Activated effector memory CD4-positive, alpha-beta T cell treated with Interleukin-2 at 50 U/mL for 16 hours (primary cell): ENCODE results near the gene SPTB.
"Not testable (repeated sequence)": the region's sequence is repeated elsewhere in the genome, so short reads cannot be mapped to it uniquely, and the experiment has no call there.

Experiments used
- DNase-seq: peaks from one replicate; pipeline ENCODE4 v3.0.0-alpha.2; 2020

Gene SPTB

GRCh38 chr14:64879635-64880220, at the start of gene SPTB:
Gene SPTB, minus strand, starts transcription at chr14:64879907. Its CDS starts 56,813 bp downstream, at chr14:64823094.
- peak; percentile 43 for DNase-seq

DNA sequence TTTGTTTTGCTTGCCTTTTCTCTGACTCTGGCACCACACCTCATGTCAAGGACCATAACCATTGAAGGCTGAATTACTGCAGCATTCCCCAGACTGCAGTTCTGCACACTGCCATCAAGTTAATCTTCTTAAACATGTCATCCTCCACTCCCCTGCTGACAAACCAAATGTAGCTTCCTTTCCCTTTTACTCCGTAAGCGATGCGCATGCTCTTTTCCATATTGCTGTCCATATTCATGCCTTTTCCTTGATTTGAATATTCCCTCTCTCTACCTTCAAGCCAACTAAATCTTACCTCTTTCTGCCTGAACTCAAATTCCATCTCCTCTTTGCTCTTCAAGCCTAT, 49.3 kb upstream of the SPTB start:
- no peak for DNase-seq

DNA sequence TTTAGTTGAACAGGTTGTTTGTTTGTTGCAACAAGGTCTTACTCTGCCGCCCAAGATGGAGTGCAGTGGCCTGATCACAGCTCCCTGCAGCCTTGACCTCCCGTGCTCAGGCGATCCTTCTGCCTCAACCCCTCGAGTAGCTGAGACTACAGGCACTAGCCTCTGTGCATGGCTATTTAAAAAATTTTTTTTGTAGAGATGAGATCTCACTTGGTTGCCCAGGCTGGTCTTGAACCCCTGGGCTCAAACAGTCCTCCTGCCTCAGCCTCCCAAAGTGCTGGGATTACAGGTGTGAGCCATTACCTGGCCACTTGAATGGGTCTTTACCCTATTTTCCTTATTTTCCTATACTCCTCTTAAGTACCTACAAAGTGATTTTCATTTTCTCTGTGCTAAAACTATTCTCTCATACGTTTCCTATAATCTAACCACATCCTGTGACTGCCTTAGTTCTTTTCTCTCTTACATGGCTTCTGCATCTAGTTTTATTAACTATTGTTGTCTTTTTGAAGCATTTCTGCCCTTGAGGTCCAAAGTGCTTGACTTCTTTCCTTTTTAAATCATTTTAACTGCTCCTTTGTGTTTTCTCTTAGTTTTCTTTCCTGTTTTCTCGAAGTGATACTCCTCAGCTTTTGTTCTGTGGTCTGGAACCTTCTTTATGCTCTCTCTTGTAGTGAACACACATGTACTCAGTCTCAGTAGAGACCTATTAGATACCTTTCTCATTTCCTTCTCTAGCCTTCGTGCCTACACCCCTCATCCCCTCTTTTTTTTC, 48.7 kb upstream of the SPTB start:
- no peak for DNase-seq

GRCh38 chr14:64927031-64927430, 47.3 kb upstream of the SPTB start:
- DNase-seq: no peak

DNA sequence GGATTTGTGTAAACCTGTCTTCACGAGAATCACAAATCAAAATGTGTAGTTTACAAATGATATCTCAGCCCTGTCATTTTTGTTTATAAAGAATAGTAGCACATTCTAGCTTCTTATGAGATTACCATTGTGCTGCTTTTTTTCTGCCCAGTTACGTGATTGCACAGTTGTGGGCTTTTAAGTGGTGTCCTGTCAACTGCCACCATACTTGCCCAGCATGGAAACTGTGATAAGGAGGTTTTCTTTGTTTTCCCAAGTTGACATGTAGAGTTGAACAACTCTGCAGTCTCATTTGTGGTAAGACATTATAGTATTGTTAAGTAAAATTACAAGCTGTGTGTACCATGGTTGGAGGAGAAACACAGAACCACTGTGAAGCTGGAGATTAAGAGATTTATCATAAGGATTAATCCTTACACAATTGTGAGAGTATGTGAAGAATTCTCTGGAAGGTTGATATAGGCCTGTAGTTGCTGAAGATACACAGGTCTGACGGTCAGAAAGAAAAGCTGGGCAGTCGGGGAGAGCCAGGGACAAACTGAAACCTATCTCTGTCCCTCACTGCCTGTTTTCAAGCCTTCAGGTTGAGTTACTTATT, 46.8 kb upstream of the SPTB start:
- no peak for DNase-seq

GRCh38 chr14:64923015-64923414, 43.3 kb upstream of the SPTB start:
- no peak for DNase-seq

DNA sequence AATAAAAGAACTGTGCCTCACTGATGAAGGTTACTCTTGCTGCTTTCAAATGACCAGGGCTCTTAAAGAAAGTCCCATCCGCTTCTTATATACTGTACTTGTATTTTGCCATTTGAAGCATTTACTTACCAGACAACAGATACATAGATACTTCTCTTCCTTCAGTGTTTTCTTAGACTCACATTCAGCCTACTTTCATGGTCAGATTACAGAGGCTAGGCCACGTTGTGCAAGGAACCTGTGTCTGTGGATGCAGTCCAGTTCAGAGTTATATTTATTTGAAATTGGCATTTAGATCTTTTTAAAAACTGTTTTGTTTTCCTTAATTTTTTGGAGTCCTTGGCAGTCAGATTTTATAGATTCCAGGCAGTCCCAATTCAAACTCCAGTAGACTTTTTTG, 40.8 kb upstream of the SPTB start:
- DNase-seq: no peak

GRCh38 chr14:64919618-64920017, 39.9 kb upstream of the SPTB start:
- no peak for DNase-seq

- DNase-seq: no peak
These were observed 39.5 kb upstream of the SPTB start for GRCh38 chr14:64919215-64919614.

DNA sequence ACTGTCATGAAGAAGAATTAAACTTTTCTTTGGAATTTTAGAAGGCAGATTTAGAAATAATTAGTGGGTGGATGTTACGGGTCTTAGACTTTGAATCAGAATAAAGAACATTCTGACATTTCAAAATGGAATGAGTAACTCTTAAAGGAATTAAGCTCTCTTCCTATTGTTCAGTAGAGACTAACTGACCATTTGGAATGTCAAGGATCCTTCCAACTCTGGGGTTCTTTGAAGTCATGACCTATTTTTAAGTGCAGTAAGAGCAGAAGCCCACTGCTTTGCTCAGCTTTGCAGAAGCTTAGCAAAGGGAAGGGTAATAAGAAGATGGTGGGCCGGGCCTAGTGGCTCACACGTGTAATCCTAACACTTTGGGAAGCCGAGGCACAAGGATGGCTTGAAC, 38.5 kb upstream of the SPTB start:
- no peak for DNase-seq

DNA sequence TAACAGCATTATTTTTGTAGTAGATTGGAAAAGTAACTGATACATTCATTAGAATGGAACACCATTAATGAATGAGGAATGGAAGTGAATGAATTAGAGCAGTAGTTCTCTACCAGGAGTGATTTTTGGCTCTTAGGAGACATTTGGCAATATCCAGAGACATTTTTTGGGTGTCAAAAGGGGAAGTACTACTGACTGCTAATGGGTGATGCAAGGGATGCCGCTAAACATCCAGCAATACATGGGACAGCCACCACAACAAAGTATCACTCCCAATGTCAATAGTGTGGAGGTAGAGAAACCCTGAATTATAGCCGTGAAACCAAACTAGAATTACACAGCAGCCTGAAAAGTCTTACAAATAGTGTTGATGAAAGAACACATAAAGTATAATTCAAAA, 36.1 kb upstream of the SPTB start:
- DNase-seq: no peak

DNA sequence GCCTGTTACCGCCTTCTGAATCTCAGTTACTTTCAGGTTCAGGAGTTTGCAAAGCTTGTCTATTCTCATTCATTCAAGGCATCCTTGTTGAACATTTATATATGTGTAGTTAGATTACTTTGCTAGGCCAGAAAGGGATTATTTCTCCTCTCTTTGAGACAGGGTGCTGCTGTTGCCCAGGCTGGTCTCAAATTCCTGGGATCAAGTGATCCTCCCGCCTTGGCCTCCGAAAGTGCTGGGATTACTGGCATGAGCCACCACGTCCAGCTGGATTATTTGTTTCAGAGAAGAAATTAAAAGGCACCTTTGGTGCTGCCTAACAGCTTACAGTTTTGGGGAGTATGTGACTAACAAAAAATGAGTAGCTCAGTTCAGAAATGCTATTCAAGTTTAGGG, 35.3 kb upstream of the SPTB start:
- no peak for DNase-seq

- DNase-seq: peak; percentile 93
These were observed 34.7 kb upstream of the SPTB start, which contains the start of gene CHURC1 for GRCh38 chr14:64914237-64915028. Gene CHURC1, plus strand, starts transcription at chr14:64914455. Its CDS starts 41 bp downstream, at chr14:64914496.

DNA sequence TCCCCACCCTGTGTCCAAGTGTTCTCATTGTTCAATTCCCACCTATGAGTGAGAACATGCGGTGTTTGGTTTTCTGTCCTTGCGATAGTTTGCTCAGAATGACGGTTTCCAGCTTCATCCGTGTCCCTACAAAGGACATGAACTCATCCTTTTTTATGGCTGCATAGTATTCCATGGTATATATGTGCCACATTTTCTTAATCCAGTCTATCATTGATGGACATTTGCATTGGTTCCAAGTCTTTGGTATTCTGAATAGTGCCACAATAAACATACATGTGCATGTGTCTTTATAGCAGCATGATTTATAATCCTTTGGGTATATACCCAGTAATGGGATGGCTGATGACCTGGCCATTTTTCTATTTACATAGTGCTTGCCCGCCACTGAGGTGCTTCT, 33.8 kb upstream of the SPTB start:
- DNase-seq: not testable (repeated sequence)

DNA sequence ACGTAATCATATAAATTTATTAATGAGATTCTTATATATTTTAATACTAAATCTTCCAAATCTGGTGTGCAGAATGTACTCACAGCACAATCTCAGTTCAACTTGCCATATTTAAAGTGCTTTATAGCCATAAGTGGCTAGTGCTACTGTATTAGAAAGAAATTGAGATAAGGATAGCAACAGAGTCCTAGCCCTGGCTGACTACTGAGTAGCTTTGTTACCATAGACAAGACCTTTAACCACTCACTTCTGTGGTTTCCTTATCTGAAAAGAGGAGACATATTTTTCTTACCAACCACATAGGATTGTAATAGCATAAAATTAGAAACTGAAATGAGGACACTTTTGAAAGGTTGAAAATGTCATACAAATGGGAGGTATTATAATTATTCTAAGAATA, 32.6 kb upstream of the SPTB start:
- no peak for DNase-seq

DNA sequence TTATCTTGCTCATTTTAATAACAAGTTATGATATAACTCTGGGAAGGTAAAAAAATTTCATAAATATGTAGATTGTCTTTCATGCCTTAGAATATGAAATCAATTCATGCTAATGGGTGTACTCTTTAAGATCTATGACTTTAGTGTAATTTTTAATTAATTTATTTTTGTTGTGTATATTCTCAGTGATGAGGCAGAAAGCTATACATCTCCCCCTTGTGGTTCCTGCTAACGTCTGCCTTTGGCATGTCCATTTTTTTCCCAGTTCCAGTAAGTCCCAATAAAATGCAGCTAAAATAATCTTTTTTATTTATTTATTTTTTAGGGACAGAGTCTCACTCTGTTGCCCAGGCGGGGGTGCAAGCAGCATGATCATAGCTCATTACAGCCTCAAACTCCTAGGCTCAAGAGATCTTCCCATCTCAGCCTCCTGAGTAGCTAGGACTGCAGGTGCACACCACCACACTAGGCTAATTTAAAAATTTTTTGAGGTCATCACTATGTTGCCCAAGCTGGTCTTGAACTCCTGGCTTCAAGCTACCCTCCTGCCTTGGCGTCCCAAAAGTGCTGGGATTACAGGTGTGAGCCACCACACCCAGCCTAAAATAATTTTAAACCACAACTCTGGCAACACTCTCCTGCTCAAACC, 31.3 kb upstream of the SPTB start:
- no peak for DNase-seq

GRCh38 chr14:64906022-64906421, 26.3 kb upstream of the SPTB start:
- DNase-seq: no peak

GRCh38 chr14:64899958-64900357, 20.3 kb upstream of the SPTB start:
- no peak for DNase-seq

DNA sequence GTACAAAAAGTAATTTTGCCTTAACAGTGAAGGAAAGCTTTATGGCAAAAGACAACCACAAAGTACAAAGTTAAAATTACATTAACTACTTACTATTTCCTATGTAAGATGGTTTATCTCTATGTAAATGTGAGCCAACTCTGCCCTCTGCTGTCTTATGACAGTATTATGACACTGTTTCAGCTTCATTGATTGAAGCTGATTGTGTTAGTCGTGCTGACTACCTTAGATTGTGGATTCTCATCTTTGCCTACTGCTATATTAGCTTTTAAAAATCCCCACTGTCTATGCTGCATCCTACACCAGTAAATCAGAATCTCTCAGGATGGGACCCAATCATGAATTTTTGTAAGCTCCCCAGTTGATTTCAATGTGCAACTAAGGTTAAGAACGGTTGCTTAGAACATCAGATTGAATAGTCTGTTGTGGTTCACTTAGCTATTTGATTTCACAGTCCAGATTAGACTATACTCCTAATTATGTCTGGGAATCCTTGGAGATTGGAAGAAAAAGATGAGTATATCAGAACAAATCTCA, 12.2 kb upstream of the SPTB start:
- DNase-seq: no peak

DNA sequence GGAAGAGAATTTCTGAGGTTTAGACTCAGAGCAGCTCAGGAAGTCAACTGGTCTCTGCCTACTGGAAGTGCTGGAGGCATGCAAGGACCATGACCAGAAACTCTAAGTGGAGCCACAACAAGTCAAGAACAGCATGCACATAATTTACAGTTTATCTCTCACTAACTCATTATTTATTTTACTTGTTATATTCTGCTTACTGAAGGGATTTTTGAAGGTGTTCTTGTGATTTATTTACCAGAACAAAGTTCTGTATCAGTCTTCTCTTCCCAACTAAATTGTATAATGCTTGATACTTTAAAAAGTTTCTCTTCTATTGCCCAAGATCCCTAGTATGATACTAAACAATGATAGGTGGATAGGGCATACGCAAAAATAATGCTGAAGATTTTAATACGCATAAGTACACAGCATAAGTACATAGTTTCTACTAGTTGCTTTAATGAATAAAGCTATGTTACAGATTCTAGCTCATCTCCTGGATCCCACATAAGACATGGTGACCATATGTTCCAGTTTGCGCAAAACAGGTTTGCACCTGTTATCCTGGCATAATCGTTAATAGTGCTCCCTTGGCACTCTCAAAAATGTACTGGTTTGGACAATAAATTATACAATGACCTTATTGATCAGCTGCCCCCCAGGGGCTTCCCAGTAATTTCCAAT, 11.6 kb upstream of the SPTB start:
- DNase-seq: no peak

DNA sequence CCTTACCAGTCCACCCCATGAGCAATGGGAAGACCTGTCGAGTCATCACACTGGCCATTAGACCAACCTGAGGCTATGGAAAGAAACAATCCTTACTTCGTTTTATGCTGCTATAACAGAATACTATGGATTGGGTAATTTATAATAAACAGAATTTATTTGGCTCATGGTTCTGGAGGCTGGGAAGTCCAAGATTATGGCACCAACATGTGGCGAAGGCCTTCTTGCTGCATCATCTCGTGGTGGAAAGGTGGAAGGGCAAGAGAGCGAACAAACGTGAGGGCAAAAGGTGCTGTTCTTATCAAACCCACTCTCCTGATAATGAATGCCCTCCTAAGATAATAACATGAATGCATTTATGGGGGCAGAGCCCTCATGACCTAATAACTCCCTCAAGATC, 9.6 kb upstream of the SPTB start:
- no peak for DNase-seq

DNA sequence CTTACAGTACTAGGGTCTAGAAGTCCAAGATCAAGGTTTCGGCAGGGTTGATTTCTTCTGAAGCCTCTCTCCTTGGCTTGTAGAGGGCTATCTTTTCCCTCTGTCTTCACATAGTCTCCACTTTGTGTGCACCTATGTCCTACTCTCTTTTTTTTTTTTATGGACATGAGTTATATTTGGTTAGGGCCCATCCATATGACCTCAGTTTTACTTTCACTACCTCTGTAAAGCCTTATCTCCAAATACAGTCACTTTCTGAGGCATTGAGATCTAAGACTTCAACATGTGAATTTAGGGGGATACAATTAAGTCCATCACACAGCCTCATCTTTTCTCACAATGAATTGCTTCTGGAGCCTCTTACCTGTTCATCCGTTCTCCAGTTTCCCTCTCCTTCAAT, 5.9 kb upstream of the SPTB start:
- no peak for DNase-seq
